Measurements from ENCODE around the gene MCAM.

Gene MCAM

GRCh38 chr11:119345685-119346084 lies 28.8 kb upstream of the MCAM start:
- DNase-seq (ENCODE audit: low read depth) = no peak

- DNase-seq (ENCODE audit: low read depth) = no peak
These were observed 27.5 kb upstream of the MCAM start for GRCh38 chr11:119344291-119345010.

- no peak for DNase-seq (ENCODE audit: low read depth)
These were observed 26.8 kb upstream of the MCAM start for GRCh38 chr11:119343726-119344125.

GRCh38 chr11:119342362-119343130 lies 25.6 kb upstream of the MCAM start:
- DNase-seq (ENCODE audit: low read depth) = no peak

GRCh38 chr11:119342023-119342300 lies 25.0 kb upstream of the MCAM start:
- no peak for DNase-seq (ENCODE audit: low read depth)

GRCh38 chr11:119341222-119342022 lies 24.5 kb upstream of the MCAM start:
- DNase-seq (ENCODE audit: low read depth) = no peak

GRCh38 chr11:119340335-119341221 lies 23.6 kb upstream of the MCAM start, which contains the start of gene C1QTNF5:
TSS of gene C1QTNF5 (minus strand) at chr11:119340883. CDS start at chr11:119340397, 486 bp downstream.
- no peak for DNase-seq (ENCODE audit: low read depth)

- no peak for DNase-seq (ENCODE audit: low read depth)
These were observed 22.8 kb upstream of the MCAM start for GRCh38 chr11:119339589-119340334.

- no peak for DNase-seq (ENCODE audit: low read depth)
These were observed 22.1 kb upstream of the MCAM start for GRCh38 chr11:119338965-119339588.

GRCh38 chr11:119338318-119338890 lies 21.5 kb upstream of the MCAM start:
- DNase-seq (ENCODE audit: low read depth) = peak; percentile 63

- DNase-seq (ENCODE audit: low read depth) = no peak
These were observed 20.8 kb upstream of the MCAM start for GRCh38 chr11:119337581-119338317.

- no peak for DNase-seq (ENCODE audit: low read depth)
These were observed 20.0 kb upstream of the MCAM start for GRCh38 chr11:119336744-119337469.

- DNase-seq (ENCODE audit: low read depth) = no peak
These were observed 19.0 kb upstream of the MCAM start for GRCh38 chr11:119335655-119336543.

GRCh38 chr11:119335091-119335654 lies 18.2 kb upstream of the MCAM start:
- no peak for DNase-seq (ENCODE audit: low read depth)

GRCh38 chr11:119334174-119334930 lies 17.4 kb upstream of the MCAM start, which contains the start of gene RNF26:
TSS of gene RNF26 (plus strand) at chr11:119334527. CDS start at chr11:119335123, 596 bp downstream.
- DNase-seq (ENCODE audit: low read depth) = peak; percentile 87

- DNase-seq (ENCODE audit: low read depth) = no peak
These were observed 15.3 kb upstream of the MCAM start for GRCh38 chr11:119332111-119332765.
